Activated T-helper 9 cell treated with anti-CD3 and anti-CD28 coated beads, Interleukin-2, amount 50 U/mL, for 16 hours (primary cell): ENCODE measurements around the gene MYH14.

ENCODE experiments used
- DNase-seq: peaks from one replicate; pipeline ENCODE4 v3.0.0-alpha.2; 2020; ENCODE audit warnings: low read depth

MYH14 gene

DNA sequence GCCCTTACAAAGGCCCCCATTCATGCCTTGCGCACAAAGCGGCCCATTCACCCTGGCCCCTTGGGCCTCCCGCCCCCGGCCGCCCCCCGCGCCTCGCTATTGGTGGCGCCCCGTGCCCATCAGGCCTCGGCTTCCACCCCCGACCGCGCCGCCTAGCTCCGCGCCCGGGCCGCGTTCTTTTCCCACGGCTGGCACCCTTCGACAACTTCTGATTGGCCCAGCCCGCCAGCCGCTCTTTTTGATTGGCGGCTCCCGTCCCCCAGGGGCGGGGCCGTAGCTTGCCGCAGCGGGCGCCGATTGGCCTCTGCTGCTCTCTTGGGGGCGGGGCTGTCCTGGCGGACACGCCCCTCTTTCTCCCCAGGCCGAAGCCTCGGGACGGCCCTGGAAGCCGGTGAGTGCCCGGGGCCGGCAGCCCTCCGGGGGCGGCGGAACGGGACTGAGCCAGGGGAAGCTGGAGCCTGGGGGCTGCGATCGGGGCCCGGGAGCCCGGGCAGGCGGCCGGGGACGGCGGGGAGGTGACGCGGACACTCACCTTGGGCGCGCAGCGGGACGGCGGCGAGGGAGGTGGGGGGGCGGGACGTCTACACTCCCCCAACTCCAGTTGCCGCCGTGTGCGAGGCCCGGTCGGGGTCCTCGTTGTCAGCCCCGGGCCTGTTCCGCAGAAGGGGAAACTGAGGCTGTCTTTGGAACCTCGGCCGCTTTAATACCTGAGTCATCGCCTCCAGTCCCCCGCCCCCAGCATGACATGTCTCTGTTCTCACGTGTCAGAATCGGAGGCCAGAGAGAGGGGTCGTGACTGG is at the start of gene MYH14:
Gene MYH14 (plus strand): TSS at position 342 of the 800 bp plus-strand sequence. CDS start 6,744 bp downstream, outside the sequence.
- no peak for DNase-seq

DNA sequence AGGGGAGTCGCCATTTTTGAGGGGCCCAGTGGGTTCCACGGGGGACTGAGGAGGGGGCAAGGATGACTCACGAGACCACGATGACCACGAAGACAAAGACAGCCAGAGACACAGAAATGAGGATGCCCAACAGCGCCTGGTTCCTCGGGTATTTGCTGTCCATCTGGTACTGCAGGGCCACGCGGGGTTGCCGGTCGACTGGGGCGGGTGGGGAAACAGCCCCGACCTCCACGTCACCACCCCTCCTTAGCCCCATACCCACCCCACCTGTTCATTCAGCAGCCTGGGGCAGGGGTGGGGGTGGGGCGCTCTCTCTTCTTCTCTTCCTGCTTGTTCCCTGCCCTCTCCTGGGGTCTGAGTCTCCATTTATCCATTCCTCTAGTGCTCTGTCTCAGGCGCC is 48.9 kb upstream of the MYH14 start:
- no peak for DNase-seq

DNA sequence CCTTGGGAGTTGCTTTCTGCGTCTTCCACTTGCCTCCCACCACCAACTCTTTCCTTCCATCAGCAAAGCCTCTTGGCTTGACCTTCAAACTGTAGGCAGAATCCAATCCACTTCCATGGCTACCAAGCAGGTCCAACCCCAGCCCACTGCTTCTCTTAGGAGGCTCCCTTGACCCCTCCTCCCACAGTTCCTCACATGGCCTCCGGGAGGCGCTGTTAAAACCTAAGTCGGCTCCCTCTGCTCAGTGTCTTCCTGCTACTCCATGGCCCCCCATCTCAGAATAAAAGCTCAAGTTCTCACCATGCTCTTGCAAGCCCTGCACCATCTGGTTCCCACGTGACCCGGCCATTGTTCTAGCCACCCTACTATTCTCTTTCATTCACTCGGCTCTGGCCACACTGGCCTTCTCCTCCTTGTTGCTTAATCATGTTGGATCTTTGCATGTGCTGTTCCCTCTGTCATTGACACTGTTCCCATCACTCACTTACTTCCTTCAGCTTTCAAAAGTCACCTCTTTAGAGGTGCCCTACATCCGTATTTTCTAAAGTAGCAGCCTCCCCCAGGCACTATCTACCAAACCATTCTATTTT is 47.8 kb upstream of the MYH14 start:
- no peak for DNase-seq

- DNase-seq: no peak
Measured at GRCh38 chr19:50158577-50158976, 44.8 kb upstream of the MYH14 start.

GRCh38 chr19:50159078-50159477 is 44.3 kb upstream of the MYH14 start:
- no peak for DNase-seq

DNA sequence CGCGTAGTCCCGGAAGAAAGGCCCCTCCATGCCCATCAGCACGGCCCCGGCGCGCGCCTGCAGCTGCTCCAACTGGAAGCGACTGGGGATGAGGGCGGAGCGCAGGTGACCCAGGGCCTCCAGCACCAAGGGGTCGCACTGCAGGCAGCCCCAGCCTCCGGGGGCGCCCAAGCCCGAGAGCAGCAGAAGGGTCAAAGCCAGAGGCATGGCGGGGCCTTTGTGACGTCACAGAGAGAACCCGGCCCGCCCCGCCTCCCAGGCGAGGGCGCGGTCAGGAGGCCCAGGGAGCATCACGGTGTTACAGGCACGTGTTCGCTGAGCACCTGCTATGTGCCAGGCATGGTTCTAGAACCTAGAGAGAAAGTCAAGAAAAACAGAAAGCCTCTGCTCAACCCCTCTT is 40.4 kb upstream of the MYH14 start, which contains the start of gene IZUMO2:
Gene IZUMO2 (minus strand): TSS at position 294 of the 400 bp plus-strand sequence. CDS start 87 bp downstream, at position 207.
- DNase-seq: no peak

DNA sequence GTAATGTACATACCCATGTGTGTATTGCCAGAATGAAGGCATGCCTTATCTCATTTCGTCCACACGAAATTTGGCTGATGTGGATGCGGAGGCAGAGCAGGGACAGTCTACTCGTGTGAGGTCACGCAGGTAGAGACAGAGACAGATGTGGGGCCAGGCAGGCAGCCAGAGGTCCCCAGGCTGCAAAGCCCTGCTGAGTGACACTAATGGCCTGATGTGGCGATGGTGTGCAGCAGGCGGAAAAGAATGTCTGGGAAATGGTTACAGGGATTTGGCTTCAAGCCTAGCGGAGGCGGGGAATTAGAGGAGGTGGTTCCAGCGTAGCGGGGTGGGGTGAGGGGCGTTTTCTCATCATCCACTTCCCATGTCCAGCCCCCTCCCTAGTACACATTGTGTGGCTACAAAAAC is 36.1 kb upstream of the MYH14 start:
- no peak for DNase-seq

DNA sequence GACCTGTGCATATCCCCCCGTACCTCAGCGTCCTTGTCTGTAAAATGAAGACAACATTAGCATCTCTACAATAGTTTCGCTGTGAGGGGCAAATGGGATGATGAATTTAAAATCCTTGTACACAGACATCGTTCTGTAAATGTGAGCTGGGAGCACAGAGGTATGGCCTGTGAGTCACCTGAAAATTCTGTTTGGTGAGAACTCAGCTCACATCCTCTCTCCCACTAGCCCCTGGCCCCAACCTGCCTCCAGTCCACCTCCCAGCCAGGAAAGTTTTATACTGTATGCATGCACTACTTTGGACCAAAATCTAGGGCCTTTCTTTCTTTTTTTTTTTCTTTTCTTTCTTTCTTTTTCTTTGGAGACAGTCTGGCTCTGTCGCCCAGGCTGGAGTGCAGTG is 31.7 kb upstream of the MYH14 start:
- DNase-seq: no peak

DNA sequence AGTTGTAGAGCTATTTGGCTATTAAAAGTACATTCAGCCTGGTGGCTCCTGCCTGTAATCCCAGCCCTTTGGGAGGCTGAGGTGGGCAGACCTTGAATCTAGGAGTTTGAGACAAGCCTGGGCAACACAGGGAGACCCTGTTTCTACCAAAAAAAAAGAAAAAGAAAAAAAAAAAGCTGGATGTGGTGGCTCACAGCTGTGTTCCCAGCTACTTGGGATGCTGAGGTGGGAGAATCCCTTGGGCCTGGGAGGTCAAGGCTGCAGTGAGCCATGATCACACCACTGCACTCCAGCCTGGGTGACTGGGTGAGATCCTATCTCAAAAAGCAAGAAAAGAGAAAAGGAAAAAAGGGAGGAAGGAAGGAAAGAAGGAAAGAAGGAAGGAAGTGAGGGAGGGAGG is 30.7 kb upstream of the MYH14 start:
- DNase-seq: no peak

DNA sequence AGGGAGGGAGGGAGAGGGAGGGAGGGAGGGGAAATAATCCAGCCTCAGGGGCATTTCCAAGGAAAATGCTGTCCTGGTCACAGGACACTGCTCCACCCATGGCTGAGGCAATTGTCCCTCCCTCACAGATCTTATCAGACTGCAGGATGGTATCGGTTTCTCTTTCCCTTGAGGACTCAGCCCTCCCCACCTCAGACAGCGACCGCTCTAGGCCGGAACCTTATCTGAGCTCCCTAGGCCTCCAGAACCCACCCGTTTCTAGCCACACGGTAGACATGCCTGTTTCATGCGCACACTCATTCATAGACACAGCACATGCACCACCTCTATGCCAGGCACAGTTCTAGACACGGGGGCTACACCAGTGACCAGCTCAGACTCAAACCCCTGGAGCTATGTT is 30.3 kb upstream of the MYH14 start:
- no peak for DNase-seq

DNA sequence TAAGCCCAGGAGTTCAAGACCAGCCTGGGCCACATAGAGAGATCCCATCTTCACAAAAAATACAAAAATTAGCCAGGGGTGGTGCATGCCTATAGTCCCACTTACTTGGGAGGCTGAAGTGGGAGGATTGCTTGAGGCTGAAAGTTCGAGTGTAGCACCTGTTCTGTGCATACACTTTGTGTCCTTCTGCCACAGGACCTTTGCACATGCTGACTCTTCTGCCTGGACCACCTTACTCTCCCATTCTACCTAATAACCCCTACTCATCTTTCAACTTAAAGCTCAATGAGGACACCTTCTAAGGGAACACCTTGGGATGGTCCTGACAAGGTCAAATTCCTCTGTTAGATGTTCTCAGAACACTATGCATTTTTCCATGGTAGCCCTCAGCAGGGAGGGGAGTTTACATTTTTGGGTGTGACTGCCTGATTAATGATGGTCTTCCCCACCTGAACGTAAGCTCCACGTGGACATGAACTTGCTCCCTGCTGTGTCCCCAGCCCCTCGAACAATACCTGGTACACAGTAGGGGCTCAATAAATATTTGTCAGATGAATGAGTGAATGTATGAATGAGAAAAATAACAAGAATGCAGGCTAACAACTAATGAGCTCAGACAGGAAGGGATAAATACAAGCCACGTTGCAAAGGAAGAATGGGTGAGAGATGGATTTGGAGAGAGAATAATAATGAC is 29.2 kb upstream of the MYH14 start:
- DNase-seq: no peak

DNA sequence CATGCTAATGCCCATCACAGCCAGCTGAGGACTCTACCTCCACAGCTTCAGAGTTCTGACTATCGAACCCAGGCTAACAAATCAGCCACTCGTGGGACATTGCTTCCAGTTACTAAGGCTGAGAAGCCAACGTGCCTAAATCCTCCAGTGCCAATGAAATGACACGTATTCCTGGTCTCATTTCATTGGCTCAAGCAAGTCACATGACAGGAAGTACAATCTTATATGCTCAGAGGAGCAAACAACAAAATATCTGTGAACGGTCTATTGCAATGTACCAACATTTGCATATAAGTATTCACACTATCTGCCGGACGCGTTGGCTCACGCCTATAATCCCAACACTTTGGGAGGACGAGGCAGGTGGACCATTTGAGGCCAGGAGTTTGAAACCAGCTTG is 27.5 kb upstream of the MYH14 start:
- no peak for DNase-seq

- DNase-seq: no peak
Measured at GRCh38 chr19:50176775-50177174, 26.6 kb upstream of the MYH14 start.

DNA sequence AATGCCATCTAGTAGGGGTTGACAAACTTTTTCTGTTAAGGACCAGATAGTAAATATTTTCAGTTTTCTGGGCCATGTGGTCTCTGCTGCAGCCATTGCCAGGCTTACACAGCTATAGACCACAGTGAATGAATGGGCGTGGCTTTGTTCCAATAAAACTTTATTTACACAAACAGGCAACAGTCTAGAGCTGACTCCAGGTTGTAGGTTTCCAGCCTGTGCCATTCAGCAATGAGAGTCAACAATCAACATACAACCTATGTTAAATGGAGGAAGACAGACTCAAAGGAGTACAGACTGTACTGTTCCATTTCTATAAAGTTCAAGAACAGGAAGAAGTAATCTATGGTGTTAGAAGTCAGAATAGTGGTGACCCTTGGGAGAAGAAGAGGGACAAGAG is 25.1 kb upstream of the MYH14 start:
- DNase-seq: no peak

GRCh38 chr19:50178859-50179537 is 24.4 kb upstream of the MYH14 start:
- DNase-seq: no peak

- DNase-seq: no peak
Measured at GRCh38 chr19:50181121-50181520, 22.3 kb upstream of the MYH14 start.

DNA sequence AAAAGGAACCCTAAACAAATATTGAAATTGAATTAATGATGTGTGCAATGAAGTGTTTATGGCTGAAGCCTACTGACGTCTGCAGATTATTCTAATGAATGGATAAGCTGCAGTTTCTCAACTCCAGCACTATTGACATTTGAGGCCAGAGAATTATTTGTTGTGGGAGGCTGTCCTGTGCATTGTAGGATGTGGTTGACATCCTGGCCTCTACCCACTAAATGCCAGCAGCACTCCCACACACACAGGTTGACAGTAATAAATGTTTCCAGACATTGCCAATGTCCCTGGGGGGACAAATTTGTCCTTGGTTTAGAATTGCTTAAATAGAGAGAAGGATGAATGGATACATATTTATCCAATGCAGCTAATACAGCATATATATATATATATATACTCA is 19.2 kb upstream of the MYH14 start:
- DNase-seq: no peak

DNA sequence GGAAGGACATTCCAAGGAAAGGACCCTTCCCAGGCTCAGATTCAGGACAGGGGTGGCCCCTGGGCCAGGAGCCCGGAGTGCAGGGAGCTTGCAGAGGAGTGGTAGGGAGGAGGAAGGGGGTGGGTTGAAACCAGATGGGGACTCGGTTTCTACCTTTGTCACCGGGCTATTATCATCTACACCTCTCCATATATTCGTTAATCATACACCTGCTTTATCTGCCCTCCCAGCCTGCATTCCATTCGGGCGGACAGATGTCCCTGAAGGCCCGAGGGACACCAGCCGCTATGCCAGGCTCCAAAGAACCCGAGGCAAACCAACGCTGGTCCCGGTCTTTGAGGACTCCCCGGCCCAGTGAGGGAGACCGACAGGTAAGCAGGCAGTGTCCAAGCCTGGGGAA is 15.5 kb upstream of the MYH14 start:
- no peak for DNase-seq

GRCh38 chr19:50189331-50189730 is 14.1 kb upstream of the MYH14 start:
- DNase-seq: no peak

DNA sequence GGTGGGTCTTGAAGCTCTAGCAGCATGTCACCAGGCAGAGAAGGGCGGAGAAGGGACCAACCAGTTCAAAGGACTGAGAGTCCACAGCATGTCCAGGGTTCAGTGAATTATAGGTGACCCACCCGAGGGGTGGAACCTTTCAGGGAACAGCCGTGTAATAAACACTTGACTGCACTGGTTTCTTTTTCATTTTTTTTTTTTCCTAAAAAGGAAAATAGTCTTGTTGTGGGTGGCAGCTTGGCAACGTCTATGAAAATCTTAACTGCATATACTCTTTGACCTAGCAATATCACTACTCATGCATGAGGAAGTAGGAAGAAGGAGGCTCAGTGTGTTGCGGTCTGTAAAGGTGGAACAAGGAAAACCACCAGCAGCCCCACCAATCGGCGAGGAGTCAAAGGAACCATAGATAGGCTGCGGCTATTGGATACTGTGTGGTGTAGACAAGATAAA is 13.0 kb upstream of the MYH14 start:
- no peak for DNase-seq

- DNase-seq: no peak
Measured at GRCh38 chr19:50191216-50191615, 12.2 kb upstream of the MYH14 start.

- DNase-seq: no peak
Measured at GRCh38 chr19:50192463-50193211, 10.8 kb upstream of the MYH14 start.
